ENCODE measurements around the gene ALDH1A2.

- TF ChIP-seq, protein P1, sequence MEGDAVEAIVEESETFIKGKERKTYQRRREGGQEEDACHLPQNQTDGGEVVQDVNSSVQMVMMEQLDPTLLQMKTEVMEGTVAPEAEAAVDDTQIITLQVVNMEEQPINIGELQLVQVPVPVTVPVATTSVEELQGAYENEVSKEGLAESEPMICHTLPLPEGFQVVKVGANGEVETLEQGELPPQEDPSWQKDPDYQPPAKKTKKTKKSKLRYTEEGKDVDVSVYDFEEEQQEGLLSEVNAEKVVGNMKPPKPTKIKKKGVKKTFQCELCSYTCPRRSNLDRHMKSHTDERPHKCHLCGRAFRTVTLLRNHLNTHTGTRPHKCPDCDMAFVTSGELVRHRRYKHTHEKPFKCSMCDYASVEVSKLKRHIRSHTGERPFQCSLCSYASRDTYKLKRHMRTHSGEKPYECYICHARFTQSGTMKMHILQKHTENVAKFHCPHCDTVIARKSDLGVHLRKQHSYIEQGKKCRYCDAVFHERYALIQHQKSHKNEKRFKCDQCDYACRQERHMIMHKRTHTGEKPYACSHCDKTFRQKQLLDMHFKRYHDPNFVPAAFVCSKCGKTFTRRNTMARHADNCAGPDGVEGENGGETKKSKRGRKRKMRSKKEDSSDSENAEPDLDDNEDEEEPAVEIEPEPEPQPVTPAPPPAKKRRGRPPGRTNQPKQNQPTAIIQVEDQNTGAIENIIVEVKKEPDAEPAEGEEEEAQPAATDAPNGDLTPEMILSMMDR (IDR thresholded peaks at IDR 0.05): no peak
- TF ChIP-seq POLR2A (IDR thresholded peaks at IDR 0.05) (no peak), POLR2AphosphoS5 (IDR thresholded peaks at IDR 0.05; ENCODE audit: insufficient read depth in 1 of 2, low read depth in 1 of 2) (no peak)
These were observed 148.8 kb downstream of the ALDH1A2 start for GRCh38 chr15:57916695-57917094.
